Kidney epithelial cell (primary cell): ENCODE measurements around the gene ADAMTS19. TPM values are rescaled to one million over a fixed set of nuclear protein-coding genes. Genes with fewer than 3 reads are reported as not detected.

Experiments used
- DNase-seq: peaks from one replicate; pipeline ENCODE4 v3.0.0-alpha.2; 2010; ENCODE audit warnings: low read depth
- H3K27me3 ChIP-seq: 2 replicates; pipeline ENCODE4 v1.6.0; 2011; ENCODE audit warnings: low read length; ENCODE audit not compliant: control insufficient read depth, insufficient read depth
- H3K36me3 ChIP-seq: 2 replicates; pipeline ENCODE4 v1.5.1; 2011; ENCODE audit warnings: low read length; ENCODE audit not compliant: control insufficient read depth, insufficient read depth
- H3K4me3 ChIP-seq: 2 replicates; pipeline ENCODE4 v1.5.1; 2011; ENCODE audit warnings: low read depth, mild to moderate bottlenecking, control low read depth, low read length
- CTCF ChIP-seq: IDR thresholded peaks from 2 replicates; pipeline ENCODE4 v1.5.1; 2011; ENCODE audit warnings: mild to moderate bottlenecking, moderate library complexity, low read length, control low read depth, inconsistent platforms; ENCODE audit not compliant: insufficient read depth, poor library complexity, severe bottlenecking
- total RNA-seq: library from RNA; depleted of rRNA; stranded (reverse); fragments of >200 nt; gene quantifications from 2 replicates; pipeline ENCODE4 v1.2.3, GENCODE V29; 2015

Gene ADAMTS19
- total RNA-seq, 1 donor from 2014 or later: 0.21 TPM

- TF ChIP-seq CTCF: no peak
- Histone ChIP-seq H3K4me3 (no peak overlapping the region), H3K27me3 (no peaks in the 10 kb centered on the region), H3K36me3 (no peaks in the 10 kb centered on the region)
- no peak for DNase-seq
Observed at GRCh38 chr5:129445379-129445778, 14.7 kb upstream of the ADAMTS19 start.

GRCh38 chr5:129447968-129448367 is 12.1 kb upstream of the ADAMTS19 start:
- Histone ChIP-seq H3K27me3 (no peaks in the 10 kb centered on the region), H3K4me3 (no peak overlapping the region), H3K36me3 (no peaks in the 10 kb centered on the region)
- no peak for DNase-seq
- no peak for TF ChIP-seq CTCF

- no peaks in the 10 kb centered on the region for H3K36me3 ChIP-seq
- DNase-seq: no peak
- H3K27me3 ChIP-seq: no peaks in the 10 kb centered on the region
- H3K4me3 ChIP-seq: no peak overlapping the region
- no peak for TF ChIP-seq CTCF
Observed at GRCh38 chr5:129448654-129449053, 11.4 kb upstream of the ADAMTS19 start.

GRCh38 chr5:129454461-129454860 is 5.6 kb upstream of the ADAMTS19 start:
- H3K4me3 ChIP-seq: no peak overlapping the region
- H3K36me3 ChIP-seq: no peaks in the 10 kb centered on the region
- TF ChIP-seq CTCF: no peak
- peaks cover 1% of the 10 kb centered on the region for H3K27me3 ChIP-seq
- DNase-seq: no peak

GRCh38 chr5:129459450-129459776 is 685 bp upstream of the ADAMTS19 start:
- no peak for DNase-seq
- Histone ChIP-seq H3K27me3 (peaks cover 4% of the 10 kb centered on the region), H3K36me3 (no peaks in the 10 kb centered on the region), H3K4me3 (peak overlapping the region; percentile 53)
- TF ChIP-seq CTCF: no peak

GRCh38 chr5:129460672-129460935 is 506 bp downstream of the ADAMTS19 start:
- Histone ChIP-seq H3K36me3 (no peaks in the 10 kb centered on the region), H3K4me3 (peak overlapping the region; percentile 53), H3K27me3 (peaks cover 4% of the 10 kb centered on the region)
- no peak for DNase-seq
- no peak for TF ChIP-seq CTCF
